ENCODE results near the gene PPIA.

DNA sequence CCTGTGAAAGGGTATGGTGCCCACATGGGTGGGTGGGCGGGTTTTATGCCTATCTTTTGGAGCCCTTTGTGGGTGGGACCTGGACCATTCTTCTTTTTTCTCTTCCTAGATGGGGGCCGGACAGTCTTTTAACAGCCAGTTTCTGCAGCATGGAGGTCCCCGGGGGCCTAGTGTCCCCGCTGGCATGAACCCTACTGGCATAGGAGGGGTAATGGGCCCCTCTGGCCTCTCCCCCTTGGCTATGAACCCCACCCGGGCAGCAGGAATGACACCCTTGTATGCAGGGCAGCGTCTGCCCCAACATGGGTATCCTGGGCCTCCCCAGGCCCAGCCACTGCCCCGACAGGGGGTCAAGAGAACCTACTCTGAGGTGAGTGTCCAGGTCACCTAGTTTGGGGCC, 38.7 kb upstream of the PPIA start:
- no peak for TF ChIP-seq POLR2A (IDR thresholded peaks at IDR 0.05)
- TF ChIP-seq, protein P1, sequence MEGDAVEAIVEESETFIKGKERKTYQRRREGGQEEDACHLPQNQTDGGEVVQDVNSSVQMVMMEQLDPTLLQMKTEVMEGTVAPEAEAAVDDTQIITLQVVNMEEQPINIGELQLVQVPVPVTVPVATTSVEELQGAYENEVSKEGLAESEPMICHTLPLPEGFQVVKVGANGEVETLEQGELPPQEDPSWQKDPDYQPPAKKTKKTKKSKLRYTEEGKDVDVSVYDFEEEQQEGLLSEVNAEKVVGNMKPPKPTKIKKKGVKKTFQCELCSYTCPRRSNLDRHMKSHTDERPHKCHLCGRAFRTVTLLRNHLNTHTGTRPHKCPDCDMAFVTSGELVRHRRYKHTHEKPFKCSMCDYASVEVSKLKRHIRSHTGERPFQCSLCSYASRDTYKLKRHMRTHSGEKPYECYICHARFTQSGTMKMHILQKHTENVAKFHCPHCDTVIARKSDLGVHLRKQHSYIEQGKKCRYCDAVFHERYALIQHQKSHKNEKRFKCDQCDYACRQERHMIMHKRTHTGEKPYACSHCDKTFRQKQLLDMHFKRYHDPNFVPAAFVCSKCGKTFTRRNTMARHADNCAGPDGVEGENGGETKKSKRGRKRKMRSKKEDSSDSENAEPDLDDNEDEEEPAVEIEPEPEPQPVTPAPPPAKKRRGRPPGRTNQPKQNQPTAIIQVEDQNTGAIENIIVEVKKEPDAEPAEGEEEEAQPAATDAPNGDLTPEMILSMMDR (IDR thresholded peaks at IDR 0.05) = no peak
